Lower lobe of right lung (tissue), 2 donors: ENCODE results near the gene C1orf146. TPM values are rescaled to one million over a fixed set of nuclear protein-coding genes. Genes with fewer than 3 reads are reported as not detected.
A peak's percentile ranks its signal among the peaks of the same experiment; 100 is the strongest.

Experiments
- ATAC-seq, 2 donors: fragments of 200-7000 bp; cut with Tn5 transposase; one replicate each; pipeline ENCODE4 v1.9.1; 2020 to 2022; ENCODE audit warnings: mild to moderate bottlenecking in 2 of 2, moderate library complexity in 2 of 2
- DNase-seq: peaks from one replicate; pipeline ENCODE4 v3.0.0-alpha.2; 2020
- H3K27ac ChIP-seq: fragments of 200-600 bp; one replicate; pipeline ENCODE4 v1.8.0; 2022
- H3K27me3 ChIP-seq: fragments of 200-600 bp; one replicate; pipeline ENCODE4 v1.8.0; 2022; ENCODE audit warnings: low read depth
- H3K36me3 ChIP-seq: fragments of 200-600 bp; one replicate; pipeline ENCODE4 v1.8.0; 2022; ENCODE audit warnings: mild to moderate bottlenecking
- H3K4me1 ChIP-seq: fragments of 200-600 bp; one replicate; pipeline ENCODE4 v1.8.0; 2022
- H3K4me3 ChIP-seq: fragments of 200-600 bp; one replicate; pipeline ENCODE4 v1.8.0; 2022; ENCODE audit warnings: mild to moderate bottlenecking
- H3K9me3 ChIP-seq: fragments of 200-600 bp; one replicate; pipeline ENCODE4 v1.8.0; 2022
- intact Hi-C: fragments of 100-400 bp; cut with DNase I; formaldehyde crosslinking; loops from one replicate; pipeline ENCODE4 v1.11.0; 2022
- total RNA-seq: library from RNA; stranded (reverse); fragmentation: NEBNext Ultra II Directional; extraction: Animal tissue kit (Norgen Biotek cat#: 25700); gene quantifications from one replicate; pipeline ENCODE4 v1.2.1, GENCODE V29; 2021
- TF ChIP-seq, protein P1 (sequence below): fragments of 200-600 bp; IDR thresholded peaks from one replicate; pipeline ENCODE4 v1.8.0; 2022; ENCODE audit warnings: antibody characterized with exemption, mild to moderate bottlenecking
- donor health status: DM: no; HTN: yes; CAD: no; lungs with severe emphysema.

Gene C1orf146
- total RNA-seq, 1 donor from 2014 or later: not detected

DNA sequence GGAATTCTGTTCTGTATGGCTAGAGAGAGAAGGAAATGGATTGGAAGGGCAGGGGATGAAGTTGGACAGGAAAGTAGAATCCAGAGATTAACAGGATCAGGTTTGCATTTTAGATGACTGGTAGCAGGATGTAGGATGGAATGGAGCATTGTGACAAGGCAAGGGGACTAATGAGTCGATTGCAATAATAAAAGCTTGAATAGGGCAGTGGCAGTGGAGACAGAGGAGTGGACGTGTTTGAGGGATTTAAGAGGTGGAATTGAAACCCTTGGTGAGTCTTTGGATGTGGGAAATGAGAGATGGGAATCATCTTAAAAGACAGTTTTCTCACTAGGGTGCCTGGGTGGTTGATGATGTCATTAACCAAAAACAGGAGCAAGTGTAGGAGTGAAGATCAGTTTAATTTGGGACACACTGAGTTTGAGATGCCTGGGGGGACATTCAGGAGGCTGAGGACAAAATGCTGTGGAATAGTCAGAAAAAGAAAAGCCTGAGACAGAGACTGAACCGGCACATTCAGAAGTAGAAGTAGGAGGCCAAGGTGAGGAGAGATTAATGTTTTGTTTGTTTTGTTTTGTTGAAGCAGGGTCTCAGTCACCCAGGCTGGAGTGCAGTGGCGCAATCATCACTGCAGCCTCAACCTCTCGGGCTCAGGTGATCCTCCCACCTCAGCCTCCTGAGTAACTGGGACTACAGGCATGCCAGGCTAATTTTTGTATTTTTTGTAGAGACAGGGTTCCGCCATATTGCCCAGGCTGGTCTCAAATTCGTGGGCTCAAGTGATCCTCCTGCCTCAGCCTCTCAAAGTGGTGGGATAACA is 29.1 kb upstream of the C1orf146 start:
- ATAC-seq (no peak), DNase-seq (no peak)
- H3K27me3 ChIP-seq: no peaks in the 10 kb centered on the region
- no peak overlapping the region for H3K4me3 ChIP-seq
- intact Hi-C loops: no loop called here
- no peaks in the 10 kb centered on the region for H3K9me3 ChIP-seq
- H3K4me1 ChIP-seq: no peaks in the 10 kb centered on the region
- peaks cover 4% of the 10 kb centered on the region for H3K36me3 ChIP-seq
- no peak overlapping the region for H3K27ac ChIP-seq
- TF ChIP-seq, protein P1, sequence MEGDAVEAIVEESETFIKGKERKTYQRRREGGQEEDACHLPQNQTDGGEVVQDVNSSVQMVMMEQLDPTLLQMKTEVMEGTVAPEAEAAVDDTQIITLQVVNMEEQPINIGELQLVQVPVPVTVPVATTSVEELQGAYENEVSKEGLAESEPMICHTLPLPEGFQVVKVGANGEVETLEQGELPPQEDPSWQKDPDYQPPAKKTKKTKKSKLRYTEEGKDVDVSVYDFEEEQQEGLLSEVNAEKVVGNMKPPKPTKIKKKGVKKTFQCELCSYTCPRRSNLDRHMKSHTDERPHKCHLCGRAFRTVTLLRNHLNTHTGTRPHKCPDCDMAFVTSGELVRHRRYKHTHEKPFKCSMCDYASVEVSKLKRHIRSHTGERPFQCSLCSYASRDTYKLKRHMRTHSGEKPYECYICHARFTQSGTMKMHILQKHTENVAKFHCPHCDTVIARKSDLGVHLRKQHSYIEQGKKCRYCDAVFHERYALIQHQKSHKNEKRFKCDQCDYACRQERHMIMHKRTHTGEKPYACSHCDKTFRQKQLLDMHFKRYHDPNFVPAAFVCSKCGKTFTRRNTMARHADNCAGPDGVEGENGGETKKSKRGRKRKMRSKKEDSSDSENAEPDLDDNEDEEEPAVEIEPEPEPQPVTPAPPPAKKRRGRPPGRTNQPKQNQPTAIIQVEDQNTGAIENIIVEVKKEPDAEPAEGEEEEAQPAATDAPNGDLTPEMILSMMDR: no peak

DNA sequence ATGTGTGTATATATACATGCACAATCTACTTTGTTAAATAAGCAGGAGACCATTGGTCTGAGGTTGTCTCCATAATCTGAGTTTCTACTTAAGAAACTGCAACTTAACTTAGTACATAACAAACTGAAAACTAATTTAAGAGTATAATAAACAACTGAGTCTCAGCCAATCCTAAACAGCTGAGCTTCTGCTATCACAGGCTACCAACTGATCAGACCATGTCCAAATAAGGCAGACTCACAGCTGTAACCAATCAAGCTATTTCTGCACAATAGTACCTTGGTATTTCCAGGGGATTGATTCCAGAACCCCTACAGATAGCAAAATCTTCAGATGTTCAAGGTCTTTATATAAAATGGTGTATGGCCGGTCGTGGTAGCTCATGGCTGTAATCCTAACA is 26.0 kb upstream of the C1orf146 start:
- TF ChIP-seq, protein P1: no peak
- H3K27ac ChIP-seq: no peak overlapping the region
- no peak overlapping the region for H3K4me3 ChIP-seq

DNA sequence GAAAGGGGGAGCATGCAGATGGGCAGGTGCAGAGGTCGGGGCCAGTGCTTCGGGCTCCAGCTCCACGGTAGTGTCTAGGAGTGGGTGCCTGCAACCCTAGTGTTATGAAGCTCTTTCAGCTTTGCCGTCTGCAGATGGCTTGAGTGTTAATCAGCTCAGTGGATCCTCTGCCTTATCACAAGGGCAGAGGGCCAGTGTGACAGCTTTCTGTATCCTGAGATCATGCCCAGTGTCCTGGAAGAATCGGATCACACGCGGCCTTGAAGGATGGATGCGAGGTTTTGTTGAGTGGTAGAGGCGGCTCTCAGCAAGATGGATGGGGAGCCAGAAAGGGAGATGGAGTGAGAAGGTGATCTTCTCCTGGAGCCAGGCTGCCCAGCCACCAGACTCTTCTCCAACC is 25.5 kb upstream of the C1orf146 start:
- Histone ChIP-seq H3K4me1 (no peaks in the 10 kb centered on the region), H3K27me3 (no peaks in the 10 kb centered on the region), H3K4me3 (no peak overlapping the region), H3K9me3 (no peaks in the 10 kb centered on the region), H3K36me3 (no peaks in the 10 kb centered on the region), H3K27ac (no peak overlapping the region)
- intact Hi-C loops: no loop called here
- ATAC-seq: no peak
- TF ChIP-seq, protein P1: no peak
- DNase-seq: no peak

More for the DNA sequence above, 26.0 kb upstream of the C1orf146 start:
- Histone ChIP-seq H3K4me1 (no peaks in the 10 kb centered on the region), H3K36me3 (no peaks in the 10 kb centered on the region), H3K9me3 (no peaks in the 10 kb centered on the region), H3K27me3 (no peaks in the 10 kb centered on the region)
- ATAC-seq (no peak), DNase-seq (no peak)
- intact Hi-C loops: no loop called here

DNA sequence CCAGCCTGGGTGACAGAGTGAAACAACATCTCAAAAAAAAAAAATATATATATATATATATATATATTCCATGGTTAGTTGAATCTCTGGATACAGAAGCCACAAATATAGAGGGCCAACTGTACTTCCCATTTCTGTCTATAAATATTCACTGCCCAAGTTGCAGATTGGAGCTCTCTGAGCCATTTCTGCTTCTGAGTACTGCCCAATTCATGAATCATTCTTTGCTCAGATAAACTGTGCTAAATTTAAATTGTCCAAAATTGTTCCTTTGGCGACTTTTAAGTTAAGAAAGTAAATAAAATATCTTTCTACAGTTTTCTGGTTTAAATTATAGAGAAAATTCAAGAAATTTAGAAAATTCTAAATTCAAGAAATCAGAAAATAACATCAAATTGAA is 23.2 kb upstream of the C1orf146 start:
- H3K4me3 ChIP-seq: no peak overlapping the region
- DNase-seq (no peak), ATAC-seq (no peak)
- TF ChIP-seq, protein P1: no peak
- no peaks in the 10 kb centered on the region for H3K9me3 ChIP-seq
- intact Hi-C loops: no loop called here
- no peaks in the 10 kb centered on the region for H3K36me3 ChIP-seq
- H3K27me3 ChIP-seq: no peaks in the 10 kb centered on the region
- H3K27ac ChIP-seq: no peak overlapping the region
- no peaks in the 10 kb centered on the region for H3K4me1 ChIP-seq

- no peaks in the 10 kb centered on the region for H3K4me1 ChIP-seq
- H3K36me3 ChIP-seq: no peaks in the 10 kb centered on the region
- H3K27ac ChIP-seq: no peak overlapping the region
- H3K4me3 ChIP-seq: no peak overlapping the region
- DNase-seq: no peak
- H3K9me3 ChIP-seq: peaks cover 7% of the 10 kb centered on the region
- TF ChIP-seq, protein P1: no peak
- no peaks in the 10 kb centered on the region for H3K27me3 ChIP-seq
- peak; percentile 48 to 51 for ATAC-seq
- intact Hi-C loops: no loop called here
Observed at GRCh38 chr1:92201973-92202372, 15.7 kb upstream of the C1orf146 start.
